ENCODE measurements around the gene ZNF441.

Gene ZNF441

DNA sequence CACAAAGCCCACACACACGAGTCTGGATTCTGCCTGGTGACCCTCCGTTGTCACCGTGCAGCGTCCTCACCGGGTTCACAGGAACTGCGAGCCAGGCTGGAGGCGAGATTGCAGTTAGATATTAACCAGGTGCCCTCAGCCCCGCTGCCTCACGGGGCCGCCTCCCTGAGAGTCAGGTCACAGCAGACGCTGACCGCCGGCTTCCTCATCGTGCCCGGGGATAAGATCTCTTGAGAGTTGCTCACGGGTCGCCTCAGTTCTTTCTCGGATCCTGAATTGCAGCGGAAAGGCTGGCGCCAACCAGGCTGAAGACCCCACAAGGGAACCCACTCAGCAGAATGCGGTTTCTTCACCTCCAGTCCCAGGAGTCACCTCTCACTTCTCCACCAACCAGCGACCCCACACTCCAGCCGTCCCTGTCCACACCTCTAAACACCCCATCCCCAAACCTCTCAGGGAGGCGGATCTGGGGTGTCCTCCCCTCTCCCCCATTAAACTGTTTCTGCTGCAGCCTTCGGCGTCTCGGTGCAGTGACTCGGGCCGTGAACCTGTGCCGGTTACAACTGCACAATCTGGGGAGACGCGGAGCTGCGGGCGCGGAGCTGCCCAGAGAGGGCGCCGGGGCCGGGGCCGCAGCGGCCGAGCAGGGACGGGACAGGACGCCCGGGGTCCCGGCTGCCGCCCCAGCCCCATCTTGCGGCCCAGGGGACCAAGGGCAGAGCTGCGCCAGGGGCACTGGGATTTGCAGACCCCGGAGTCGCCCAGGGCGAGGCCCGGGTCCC is 28.6 kb upstream of the ZNF441 start:
- Histone ChIP-seq H3K4me1 (ENCODE audit: control insufficient read depth, insufficient read depth, low read length) (no peaks in the 10 kb centered on the region), H3K36me3 (ENCODE audit: control insufficient read depth in 2 of 2, insufficient read depth in 1 of 2, low read length in 2 of 2) (peaks cover 0 to 3% of the 10 kb centered on the region in 2 experiments; a peak in 1 of 3 replicates), H3K4me3 (ENCODE audit: low read depth, low read length) (peak overlapping the region; percentile 81), H3K9me3 (ENCODE audit: control insufficient read depth, insufficient read depth, low read depth, low read length) (no peaks in the 10 kb centered on the region), H3K27ac (ENCODE audit: extremely low read depth, low read depth, low read length) (peak overlapping the region; percentile 62)
- POLR2A ChIA-PET = interaction anchor here (1.3 to 1.9 kb wide), 4 partner anchors 28 to 250 kb away, joined by 4 to 5 read pairs (median 4); partner anchors contain the start of gene ZNF441
- CTCF ChIA-PET = no interaction called here
- TF ChIP-seq ZNF777 (tag by site-specific recombination; IDR thresholded peaks at IDR 0.05; ENCODE audit: borderline replicate concordance) (no peak), OSR2 (tag by site-specific recombination; IDR thresholded peaks at IDR 0.05) (no peak), ZNF335 (tag by site-specific recombination; conservative IDR thresholded peaks at IDR 0.05) (peak; percentile 52; the same call in 1 of the 2 replicates), ZNF350 (tag by site-specific recombination; IDR thresholded peaks at IDR 0.05) (no peak), ZNF146 (tag by site-specific recombination; IDR thresholded peaks at IDR 0.05) (no peak), REPIN1 (tag by site-specific recombination; IDR thresholded peaks at IDR 0.05; ENCODE audit: low read depth) (no peak), YY1 (tag by site-specific recombination; IDR thresholded peaks at IDR 0.05) (peak; percentile 15; the same call in 1 of the 2 replicates), ZNF514 (tag by site-specific recombination; IDR thresholded peaks at IDR 0.05) (no peak), ZNF24 (tag by site-specific recombination; IDR thresholded peaks at IDR 0.05) (no peak), ZNF707 (tag by site-specific recombination; IDR thresholded peaks at IDR 0.05) (no peak), ZNF792 (tag by site-specific recombination; IDR thresholded peaks at IDR 0.05) (no peak), GLIS1 (tag by site-specific recombination; IDR thresholded peaks at IDR 0.05) (peak; percentile 30), ZNF600 (tag by site-specific recombination; IDR thresholded peaks at IDR 0.05) (no peak), ZNF624 (tag by site-specific recombination; IDR thresholded peaks at IDR 0.05) (no peak), ZNF138 (tag by site-specific recombination; IDR thresholded peaks at IDR 0.05; ENCODE audit: borderline replicate concordance) (no peak)
- TF ChIP-seq, protein P1, sequence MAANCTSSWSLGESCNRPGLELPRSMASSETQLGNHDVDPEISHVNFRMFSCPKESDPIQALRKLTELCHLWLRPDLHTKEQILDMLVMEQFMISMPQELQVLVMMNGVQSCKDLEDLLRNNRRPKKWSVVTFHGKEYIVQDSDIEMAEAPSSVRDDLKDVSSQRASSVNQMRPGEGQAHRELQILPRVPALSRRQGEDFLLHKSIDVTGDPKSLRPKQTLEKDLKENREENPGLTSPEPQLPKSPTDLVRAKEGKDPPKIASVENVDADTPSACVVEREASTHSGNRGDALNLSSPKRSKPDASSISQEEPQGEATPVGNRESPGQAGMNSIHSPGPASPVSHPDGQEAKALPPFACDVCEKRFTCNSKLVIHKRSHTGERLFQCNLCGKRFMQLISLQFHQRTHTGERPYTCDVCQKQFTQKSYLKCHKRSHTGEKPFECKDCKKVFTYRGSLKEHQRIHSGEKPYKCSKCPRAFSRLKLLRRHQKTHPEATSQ (tag by site-specific recombination; IDR thresholded peaks at IDR 0.05) = no peak
- TF ChIP-seq, protein P2, sequence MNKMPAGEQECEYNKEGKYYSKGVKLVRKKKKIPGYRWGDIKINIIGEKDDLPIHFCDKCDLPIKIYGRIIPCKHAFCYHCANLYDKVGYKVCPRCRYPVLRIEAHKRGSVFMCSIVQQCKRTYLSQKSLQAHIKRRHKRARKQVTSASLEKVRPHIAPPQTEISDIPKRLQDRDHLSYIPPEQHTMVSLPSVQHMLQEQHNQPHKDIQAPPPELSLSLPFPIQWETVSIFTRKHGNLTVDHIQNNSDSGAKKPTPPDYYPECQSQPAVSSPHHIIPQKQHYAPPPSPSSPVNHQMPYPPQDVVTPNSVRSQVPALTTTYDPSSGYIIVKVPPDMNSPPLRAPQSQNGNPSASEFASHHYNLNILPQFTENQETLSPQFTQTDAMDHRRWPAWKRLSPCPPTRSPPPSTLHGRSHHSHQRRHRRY (tag by site-specific recombination; IDR thresholded peaks at IDR 0.05) = 0 out of 2 replicates have a peak, but pooled peaks have one; percentile 8
- TF ChIP-seq, protein P3, sequence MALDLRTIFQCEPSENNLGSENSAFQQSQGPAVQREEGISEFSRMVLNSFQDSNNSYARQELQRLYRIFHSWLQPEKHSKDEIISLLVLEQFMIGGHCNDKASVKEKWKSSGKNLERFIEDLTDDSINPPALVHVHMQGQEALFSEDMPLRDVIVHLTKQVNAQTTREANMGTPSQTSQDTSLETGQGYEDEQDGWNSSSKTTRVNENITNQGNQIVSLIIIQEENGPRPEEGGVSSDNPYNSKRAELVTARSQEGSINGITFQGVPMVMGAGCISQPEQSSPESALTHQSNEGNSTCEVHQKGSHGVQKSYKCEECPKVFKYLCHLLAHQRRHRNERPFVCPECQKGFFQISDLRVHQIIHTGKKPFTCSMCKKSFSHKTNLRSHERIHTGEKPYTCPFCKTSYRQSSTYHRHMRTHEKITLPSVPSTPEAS (tag by site-specific recombination; IDR thresholded peaks at IDR 0.05) = no peak
- TF ChIP-seq, protein P4, sequence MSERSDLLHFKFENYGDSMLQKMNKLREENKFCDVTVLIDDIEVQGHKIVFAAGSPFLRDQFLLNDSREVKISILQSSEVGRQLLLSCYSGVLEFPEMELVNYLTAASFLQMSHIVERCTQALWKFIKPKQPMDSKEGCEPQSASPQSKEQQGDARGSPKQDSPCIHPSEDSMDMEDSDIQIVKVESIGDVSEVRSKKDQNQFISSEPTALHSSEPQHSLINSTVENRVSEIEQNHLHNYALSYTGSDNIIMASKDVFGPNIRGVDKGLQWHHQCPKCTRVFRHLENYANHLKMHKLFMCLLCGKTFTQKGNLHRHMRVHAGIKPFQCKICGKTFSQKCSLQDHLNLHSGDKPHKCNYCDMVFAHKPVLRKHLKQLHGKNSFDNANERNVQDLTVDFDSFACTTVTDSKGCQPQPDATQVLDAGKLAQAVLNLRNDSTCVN (tag by site-specific recombination; optimal IDR thresholded peaks at IDR 0.05) = peak; percentile 36
- TF ChIP-seq, protein P5, sequence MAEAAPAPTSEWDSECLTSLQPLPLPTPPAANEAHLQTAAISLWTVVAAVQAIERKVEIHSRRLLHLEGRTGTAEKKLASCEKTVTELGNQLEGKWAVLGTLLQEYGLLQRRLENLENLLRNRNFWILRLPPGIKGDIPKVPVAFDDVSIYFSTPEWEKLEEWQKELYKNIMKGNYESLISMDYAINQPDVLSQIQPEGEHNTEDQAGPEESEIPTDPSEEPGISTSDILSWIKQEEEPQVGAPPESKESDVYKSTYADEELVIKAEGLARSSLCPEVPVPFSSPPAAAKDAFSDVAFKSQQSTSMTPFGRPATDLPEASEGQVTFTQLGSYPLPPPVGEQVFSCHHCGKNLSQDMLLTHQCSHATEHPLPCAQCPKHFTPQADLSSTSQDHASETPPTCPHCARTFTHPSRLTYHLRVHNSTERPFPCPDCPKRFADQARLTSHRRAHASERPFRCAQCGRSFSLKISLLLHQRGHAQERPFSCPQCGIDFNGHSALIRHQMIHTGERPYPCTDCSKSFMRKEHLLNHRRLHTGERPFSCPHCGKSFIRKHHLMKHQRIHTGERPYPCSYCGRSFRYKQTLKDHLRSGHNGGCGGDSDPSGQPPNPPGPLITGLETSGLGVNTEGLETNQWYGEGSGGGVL (tag by site-specific recombination; IDR thresholded peaks at IDR 0.05) = no peak
- TF ChIP-seq, protein P6, sequence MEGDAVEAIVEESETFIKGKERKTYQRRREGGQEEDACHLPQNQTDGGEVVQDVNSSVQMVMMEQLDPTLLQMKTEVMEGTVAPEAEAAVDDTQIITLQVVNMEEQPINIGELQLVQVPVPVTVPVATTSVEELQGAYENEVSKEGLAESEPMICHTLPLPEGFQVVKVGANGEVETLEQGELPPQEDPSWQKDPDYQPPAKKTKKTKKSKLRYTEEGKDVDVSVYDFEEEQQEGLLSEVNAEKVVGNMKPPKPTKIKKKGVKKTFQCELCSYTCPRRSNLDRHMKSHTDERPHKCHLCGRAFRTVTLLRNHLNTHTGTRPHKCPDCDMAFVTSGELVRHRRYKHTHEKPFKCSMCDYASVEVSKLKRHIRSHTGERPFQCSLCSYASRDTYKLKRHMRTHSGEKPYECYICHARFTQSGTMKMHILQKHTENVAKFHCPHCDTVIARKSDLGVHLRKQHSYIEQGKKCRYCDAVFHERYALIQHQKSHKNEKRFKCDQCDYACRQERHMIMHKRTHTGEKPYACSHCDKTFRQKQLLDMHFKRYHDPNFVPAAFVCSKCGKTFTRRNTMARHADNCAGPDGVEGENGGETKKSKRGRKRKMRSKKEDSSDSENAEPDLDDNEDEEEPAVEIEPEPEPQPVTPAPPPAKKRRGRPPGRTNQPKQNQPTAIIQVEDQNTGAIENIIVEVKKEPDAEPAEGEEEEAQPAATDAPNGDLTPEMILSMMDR (tag by site-specific recombination; IDR thresholded peaks at IDR 0.05) = peak; percentile 44; the same call in 1 of the 2 replicates
- TF ChIP-seq, protein P7, sequence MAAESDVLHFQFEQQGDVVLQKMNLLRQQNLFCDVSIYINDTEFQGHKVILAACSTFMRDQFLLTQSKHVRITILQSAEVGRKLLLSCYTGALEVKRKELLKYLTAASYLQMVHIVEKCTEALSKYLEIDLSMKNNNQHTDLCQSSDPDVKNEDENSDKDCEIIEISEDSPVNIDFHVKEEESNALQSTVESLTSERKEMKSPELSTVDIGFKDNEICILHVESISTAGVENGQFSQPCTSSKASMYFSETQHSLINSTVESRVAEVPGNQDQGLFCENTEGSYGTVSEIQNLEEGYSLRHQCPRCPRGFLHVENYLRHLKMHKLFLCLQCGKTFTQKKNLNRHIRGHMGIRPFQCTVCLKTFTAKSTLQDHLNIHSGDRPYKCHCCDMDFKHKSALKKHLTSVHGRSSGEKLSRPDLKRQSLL (tag by site-specific recombination; IDR thresholded peaks at IDR 0.05) = no peak
- TF ChIP-seq, protein P8, sequence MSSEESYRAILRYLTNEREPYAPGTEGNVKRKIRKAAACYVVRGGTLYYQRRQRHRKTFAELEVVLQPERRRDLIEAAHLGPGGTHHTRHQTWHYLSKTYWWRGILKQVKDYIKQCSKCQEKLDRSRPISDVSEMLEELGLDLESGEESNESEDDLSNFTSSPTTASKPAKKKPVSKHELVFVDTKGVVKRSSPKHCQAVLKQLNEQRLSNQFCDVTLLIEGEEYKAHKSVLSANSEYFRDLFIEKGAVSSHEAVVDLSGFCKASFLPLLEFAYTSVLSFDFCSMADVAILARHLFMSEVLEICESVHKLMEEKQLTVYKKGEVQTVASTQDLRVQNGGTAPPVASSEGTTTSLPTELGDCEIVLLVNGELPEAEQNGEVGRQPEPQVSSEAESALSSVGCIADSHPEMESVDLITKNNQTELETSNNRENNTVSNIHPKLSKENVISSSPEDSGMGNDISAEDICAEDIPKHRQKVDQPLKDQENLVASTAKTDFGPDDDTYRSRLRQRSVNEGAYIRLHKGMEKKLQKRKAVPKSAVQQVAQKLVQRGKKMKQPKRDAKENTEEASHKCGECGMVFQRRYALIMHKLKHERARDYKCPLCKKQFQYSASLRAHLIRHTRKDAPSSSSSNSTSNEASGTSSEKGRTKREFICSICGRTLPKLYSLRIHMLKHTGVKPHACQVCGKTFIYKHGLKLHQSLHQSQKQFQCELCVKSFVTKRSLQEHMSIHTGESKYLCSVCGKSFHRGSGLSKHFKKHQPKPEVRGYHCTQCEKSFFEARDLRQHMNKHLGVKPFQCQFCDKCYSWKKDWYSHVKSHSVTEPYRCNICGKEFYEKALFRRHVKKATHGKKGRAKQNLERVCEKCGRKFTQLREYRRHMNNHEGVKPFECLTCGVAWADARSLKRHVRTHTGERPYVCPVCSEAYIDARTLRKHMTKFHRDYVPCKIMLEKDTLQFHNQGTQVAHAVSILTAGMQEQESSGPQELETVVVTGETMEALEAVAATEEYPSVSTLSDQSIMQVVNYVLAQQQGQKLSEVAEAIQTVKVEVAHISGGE (tag by site-specific recombination; conservative IDR thresholded peaks at IDR 0.05; ENCODE audit: low read depth) = no peak

Data from HEK293 (cell line).